ENCODE measurements around the gene TPSAB1.
"Not testable (repeated sequence)": the region's sequence is repeated elsewhere in the genome, so short reads cannot be mapped to it uniquely, and the experiment has no call there.

TPSAB1 gene

DNA sequence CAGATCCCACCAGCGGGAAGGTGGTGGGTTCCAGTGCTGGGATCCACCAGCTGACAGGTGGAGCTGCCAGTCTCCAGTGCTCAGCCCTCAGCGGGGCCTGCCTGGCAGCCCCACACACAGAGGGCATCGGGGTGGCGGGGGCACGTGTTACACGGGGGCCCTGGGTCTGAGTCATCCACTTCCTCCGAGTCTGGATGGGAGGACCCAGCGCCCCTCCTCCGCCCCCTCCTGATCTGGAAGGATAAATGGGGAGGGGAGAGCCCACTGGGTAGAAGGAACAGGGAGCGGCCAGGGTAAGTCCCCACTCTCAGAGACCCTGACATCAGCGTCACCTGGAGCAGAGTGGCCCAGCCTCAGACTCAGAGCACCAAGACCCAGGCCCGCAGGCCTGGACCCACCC lies at the start of gene TPSAB1:
Gene TPSAB1 (plus strand): TSS at position 270 of the 400 bp plus-strand sequence. CDS start 234 bp downstream, outside the sequence.
- DNase-seq, result not testable (repeated sequence)

DNA sequence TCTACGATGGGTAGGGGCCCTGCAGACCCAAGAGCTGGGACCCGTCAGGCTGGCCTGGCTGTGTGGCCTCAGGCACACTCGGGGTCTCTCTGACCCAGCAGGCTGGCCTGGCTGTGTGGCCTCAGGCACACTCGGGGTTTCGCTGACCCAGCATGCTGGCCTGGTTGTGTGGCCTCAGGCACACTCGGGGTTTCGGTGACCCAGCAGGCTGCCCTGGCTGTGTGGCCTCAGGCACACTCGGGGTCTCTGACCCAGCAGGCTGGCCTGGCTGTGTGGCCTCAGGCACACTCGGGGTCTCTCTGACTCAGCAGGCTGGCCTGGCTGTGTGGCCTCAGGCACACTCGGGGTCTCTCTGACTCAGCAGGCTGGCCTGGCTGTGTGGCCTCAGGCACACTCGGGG lies 49.7 kb upstream of the TPSAB1 start:
- DNase-seq, result not testable (repeated sequence)

DNA sequence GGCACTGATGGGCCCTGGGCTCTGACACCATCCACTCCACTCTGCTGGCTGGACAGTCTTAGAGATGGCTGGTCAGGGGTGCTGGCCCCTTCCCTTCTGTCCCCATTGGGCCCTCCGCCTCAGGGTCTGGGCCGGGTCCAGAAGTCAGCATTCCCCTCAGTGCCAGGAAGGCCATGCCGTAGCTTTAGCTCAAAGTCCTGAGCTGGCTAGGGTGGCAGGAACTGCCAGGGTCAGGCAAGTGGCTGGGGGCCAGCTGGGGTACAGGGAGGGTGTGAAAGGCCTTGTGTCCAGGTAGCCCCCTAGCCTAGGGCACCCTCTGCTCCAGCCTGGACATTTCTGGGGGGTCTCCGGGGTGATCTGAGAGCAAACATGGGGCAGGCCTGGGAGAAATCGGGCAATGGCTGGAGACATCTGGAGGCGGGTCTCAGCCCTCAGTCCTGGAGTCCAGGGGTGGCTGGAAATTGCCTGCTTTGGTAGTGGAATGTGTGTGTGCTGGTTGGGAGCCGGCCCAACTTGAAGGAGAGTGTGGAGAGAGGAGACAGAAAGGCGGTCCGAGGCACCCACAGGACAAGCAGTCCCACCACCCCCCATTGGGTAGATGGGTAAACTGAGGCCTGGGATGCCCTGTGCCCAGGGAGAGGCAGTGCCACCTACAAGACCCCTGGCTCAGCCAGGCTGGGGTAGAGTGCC lies 48.0 kb upstream of the TPSAB1 start:
- no peak for DNase-seq

DNA sequence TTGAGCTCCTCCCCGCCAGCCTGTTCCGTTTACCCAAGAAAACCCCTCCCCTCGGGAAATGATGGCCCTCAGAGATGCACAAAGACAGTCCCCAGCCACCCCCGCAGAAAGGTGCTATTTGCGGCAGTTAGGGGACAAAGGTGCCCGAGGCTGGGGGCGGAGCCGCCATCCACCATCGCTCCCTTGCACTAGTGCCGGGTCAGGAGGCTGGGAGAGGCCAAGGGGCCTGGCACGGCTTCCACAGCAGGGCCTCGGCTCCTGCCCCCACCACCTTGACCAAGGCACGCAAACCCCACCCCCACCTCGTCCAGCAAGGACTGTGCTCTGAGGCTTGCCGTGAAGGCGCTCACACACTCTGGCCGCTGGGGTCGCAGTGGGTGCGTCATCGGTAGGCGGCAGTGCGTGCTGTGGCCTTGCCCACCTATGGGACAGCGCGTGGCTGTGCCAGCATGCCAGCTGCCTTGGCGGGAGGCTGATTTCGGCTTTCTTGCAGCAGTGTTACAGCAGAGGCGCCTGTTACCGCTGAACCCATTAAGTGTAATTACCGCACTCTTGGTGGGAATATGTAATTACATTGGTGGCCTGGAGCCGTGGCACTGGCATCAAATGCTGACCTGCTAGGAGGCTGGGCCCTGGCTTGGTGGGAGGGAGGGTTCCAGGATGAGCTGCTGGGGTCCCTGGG lies 47.2 kb upstream of the TPSAB1 start:
- no peak for DNase-seq

DNA sequence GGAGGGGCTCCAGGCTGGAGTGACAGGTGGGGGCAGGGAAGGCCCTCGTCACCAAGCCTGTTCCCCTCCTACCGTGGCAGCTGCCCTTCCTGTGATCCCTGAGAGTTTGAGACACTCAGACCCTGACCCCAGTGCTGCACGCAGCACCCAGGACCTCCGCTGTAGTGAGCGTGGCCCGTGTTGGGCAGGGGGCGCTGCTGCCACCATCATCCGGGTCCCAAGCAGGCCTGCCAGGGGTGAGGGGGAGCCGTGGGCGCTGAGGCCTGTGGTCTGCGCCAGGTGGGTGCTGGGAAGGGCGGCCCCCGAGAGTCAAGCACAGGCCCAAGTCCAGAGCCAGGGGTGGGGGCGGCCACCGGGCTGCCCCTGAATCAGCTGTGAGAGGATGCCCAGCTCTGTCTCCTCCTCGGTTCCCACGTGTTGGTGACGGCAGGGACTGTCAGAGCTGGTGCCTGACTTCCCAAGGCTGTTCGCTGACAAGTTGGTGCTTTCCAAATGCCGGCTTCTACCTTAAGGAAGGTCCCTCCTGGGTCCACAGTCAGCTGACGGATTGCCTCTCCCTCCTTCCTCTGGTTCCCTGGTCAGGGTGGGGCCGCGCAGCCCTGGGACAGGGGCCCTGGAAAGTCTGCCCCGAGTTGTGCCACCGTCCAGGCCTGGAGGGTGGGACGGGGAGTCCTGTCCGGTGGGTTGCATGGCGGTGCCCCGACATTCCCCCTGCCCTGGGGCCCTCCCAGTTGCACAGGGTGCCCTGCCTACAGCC lies 46.5 kb upstream of the TPSAB1 start:
- DNase-seq, result no peak

DNA sequence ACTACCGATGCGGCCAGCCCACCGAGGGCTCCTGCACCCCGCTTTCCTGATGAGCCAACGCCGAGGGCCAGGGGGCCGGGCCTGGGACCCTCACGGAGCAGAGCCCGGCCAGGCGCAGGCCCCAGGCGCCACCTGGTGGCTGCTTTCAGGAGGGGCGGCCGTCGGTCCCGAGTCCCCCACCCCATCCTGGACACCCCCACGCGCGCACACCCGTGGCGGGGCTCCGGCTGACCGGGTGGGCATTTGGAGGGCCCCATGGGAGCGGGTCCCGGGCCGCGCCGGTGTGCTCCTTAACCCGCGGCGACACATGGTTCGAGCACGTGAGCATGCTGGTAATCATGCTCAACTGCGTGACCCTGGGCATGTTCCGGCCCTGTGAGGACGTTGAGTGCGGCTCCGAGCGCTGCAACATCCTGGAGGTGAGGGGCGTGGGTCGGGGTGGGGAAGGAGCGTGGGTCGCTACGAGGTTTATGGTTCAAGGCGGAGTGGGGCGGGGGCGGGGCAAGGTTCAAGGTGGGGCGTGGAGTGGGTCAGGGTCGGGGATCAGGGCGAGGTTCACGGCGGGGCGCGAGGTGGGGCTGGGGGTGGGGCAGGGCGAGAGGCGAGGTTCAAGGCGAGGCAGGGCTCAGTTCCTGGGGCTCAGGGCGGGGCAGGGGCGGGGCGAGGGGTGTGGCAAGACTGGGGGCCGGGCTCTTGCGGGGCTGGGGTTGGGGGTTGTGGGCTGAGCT lies 45.7 kb upstream of the TPSAB1 start:
- peak; percentile 11 for DNase-seq

DNA sequence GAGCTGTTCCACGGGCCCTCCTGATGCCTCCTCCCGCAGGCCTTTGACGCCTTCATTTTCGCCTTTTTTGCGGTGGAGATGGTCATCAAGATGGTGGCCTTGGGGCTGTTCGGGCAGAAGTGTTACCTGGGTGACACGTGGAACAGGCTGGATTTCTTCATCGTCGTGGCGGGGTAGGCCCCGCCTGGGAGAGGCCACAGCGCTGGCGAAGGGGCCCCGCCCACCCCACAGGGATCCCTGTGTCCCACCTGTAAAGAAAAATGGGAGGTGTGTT lies 45.2 kb upstream of the TPSAB1 start:
- DNase-seq, result no peak

DNA sequence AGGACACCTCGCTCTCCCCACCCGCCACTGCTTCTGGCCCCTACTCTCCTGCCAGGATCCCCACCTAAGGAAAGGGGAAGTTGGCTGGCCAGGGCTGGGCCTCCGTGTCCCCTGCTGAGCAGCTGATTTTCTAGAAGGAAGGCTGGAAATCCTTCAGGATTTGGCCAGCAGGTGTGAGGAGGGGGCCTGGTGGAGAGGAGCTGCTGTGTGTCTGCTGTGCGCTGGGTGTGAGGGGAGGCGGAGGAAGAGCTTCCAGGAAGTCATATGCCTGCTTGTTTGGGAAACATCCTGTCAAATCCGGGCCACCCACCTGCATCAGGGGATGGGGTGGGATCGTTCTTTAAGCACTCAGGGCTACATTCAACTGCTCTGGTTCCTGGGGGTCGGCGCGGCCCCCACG lies 44.0 kb upstream of the TPSAB1 start:
- DNase-seq, result no peak

DNA sequence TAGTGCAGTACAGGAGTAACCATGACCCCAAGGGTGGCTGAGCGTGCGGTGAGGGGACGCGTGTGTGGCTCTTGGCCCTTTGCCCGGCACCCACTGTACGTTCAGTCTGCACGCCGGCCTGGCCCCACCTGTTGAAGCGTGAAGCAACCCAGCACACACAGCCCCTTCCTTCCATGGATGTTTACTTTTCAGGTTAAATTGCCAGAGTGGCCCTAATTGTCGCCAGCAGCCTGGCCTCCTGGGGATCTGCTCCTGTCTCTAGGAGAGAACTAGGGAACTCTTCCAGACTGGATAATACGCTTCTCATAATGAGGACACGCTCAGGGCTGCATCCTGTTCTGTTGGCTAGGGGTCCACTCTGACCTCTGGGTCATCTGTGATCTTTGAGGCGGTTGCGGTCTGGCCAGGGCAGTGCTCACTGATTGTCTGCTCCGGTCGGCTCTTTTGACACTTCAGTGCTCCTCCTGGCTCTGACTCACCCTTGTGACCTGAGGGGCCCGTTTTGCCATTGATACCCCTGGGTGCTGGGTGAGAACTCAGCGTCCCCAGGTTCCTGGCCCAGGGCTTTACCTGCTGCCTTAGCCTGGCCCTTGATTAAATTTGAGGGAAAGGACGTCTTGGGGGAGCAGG lies 43.2 kb upstream of the TPSAB1 start:
- no peak for DNase-seq

DNA sequence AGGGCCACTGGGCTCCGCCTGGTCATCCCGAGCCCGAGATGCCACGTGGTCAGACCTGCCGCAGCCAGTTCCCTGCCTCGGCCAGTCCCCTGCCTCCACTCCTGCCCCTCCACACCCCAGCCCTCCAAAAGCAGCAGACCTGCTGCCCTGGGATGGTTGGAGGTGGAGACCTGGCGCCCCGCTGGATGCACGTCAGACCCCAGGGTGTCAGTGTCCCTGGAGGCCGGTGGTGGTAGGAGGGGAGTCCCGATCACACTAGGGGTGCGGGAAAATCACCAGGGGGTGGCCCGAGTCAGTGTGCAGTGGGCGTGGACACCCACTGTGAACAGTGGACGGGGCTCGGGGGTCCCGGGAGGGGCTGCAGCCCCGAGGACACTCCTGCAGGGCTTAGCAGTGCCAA lies 42.3 kb upstream of the TPSAB1 start:
- no peak for DNase-seq

DNA sequence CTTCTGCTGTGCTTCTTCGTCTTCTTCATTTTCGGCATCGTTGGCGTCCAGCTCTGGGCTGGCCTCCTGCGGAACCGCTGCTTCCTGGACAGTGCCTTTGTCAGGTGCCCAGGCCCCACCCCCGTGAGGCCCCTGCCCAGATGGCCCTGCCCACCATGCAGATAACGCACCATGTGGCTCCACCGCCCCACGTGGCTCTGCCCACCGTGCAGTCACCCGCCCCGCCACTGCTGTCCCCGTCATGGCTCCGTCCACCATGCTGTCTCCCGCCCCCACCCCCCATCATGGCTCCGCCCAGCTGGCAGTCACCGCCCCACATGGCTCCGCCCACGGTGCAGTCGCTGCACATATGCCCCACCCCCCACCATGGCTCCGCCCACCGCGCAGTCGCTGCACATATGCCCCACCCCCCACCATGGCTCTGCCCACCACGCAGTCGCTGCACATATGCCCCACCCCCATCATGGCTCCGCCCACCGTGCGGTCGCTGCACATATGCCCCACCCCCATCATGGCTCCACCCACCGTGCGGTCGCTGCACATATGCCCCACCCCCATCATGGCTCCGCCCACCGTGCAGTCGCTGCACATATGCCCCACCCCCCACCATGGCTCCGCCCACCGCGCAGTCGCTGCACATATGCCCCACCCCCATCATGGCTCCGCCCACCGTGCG lies 41.7 kb upstream of the TPSAB1 start:
- DNase-seq, result not testable (repeated sequence)

DNA sequence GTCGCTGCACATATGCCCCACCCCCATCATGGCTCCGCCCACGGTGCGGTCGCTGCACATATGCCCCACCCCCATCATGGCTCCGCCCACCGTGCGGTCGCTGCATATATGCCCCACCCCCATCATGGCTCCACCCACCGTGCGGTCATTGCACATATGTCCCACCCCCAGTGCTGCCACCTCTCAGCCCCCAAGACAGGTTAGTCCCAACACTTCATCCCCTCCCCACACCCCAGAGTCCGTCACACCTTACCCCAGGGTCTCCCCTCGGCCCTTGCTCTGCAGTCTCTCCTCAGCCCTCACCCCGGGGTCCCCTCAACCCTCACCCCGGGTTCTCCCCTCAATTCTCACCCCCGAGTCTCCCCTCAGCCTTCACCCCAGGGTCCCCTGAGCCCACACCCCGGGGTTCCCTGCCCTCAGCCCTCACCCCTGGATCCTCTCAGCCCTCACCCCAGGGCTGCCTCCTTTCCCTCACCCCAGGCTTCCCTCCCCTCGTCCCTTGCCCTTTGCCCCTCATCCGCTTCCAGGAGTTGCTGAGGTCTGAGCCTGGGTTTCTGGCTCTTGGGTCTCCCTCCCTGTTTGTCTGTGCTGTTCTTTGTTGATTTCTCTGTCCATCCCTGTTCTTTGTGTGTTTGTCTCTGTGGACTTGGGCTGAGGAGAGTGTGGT lies 41.0 kb upstream of the TPSAB1 start:
- no peak for DNase-seq

DNA sequence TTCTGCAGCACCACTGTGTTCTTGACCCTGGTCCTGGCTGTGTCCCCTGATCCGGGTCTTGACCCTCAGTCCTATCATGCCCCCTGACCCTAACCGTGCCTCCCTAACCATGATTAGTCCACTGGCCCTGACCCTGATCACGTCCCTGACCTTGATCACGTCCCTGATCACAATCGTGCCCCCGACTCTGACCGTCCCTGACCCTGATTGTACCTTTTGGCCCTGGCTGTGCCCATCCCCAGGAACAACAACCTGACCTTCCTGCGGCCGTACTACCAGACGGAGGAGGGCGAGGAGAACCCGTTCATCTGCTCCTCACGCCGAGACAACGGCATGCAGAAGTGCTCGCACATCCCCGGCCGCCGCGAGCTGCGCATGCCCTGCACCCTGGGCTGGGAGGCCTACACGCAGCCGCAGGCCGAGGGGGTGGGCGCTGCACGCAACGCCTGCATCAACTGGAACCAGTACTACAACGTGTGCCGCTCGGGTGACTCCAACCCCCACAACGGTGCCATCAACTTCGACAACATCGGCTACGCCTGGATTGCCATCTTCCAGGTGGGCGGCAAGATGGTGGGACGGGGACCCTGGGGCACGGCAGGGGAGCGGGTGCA lies 40.4 kb upstream of the TPSAB1 start:
- DNase-seq, result no peak

DNA sequence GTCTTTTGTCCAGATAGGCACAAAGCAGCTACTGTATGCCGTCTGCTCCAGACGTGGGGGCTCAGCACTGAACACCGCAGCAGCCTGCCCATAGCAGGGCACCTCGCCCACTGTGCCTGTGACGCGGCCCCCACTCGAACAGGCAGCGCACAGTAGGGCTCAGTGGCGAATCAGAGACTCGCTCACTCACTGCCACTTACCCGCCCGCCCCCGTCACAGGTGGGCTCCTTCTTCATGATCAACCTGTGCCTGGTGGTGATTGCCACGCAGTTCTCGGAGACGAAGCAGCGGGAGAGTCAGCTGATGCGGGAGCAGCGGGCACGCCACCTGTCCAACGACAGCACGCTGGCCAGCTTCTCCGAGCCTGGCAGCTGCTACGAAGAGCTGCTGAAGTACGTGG lies 39.1 kb upstream of the TPSAB1 start:
- DNase-seq, result no peak

DNA sequence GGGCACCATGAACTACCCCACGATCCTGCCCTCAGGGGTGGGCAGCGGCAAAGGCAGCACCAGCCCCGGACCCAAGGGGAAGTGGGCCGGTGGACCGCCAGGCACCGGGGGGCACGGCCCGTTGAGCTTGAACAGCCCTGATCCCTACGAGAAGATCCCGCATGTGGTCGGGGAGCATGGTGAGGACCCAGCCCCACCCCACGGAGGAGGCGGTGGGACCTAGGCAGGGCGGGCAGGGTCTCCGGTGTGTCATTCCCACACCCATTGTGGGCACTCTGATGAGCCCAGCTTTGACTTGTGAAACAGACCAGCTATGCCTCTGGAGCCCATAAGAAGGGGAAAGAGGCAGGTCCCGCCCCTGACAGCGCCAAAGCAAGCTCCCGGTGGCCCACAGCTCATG lies 38.2 kb upstream of the TPSAB1 start:
- DNase-seq, result no peak

DNA sequence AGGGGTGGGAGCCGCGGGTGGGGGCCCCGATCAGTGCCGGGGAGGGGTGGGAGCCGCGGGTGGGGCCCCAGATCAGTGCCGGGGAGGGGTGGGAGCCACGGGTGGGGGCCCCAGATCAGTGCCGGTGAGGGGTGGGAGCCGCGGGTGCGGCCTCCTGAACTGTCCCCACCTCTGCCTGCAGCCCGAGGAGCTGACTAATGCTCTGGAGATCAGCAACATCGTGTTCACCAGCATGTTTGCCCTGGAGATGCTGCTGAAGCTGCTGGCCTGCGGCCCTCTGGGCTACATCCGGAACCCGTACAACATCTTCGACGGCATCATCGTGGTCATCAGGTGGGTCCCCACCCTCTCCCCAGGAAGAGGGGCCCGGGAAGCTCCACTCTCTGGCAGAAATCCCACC lies 35.6 kb upstream of the TPSAB1 start:
- no peak for DNase-seq

DNA sequence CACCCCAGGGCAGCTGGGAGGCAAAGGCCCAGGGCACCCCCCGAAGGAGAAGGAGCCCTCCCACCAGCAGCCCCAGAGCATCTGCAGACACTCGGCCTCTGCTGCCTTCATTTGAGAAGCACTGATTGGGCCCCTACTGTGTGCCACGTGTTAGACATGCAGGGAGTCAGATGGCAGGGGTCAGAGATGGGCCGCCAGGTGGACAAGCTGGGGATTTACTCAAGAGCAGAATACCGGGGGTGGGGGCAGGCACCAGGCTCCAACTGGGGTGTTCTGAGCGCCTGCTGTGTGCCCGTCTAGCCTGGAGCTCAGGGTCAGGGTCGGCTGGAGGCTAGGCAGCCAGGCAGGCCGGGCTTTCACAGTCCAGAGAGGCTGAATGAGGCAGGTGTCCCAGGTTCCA lies 34.2 kb upstream of the TPSAB1 start:
- no peak for DNase-seq

DNA sequence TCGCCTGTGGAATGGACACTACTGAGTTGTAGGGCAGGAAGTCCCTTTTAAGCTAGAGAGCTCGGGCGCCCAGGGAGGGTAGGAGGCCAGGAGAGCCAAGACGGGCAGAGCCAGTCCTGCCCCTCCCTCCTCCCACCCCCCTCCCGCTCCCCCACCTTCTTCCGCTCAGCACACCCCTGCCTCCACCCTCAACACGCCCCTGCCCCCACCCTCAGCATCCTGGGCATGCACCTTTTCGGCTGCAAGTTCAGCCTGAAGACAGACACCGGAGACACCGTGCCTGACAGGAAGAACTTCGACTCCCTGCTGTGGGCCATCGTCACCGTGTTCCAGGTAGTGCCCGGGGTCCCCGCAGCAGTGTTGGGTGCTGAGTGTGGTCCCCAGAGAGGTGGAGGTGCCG lies 33.7 kb upstream of the TPSAB1 start:
- no peak for DNase-seq

DNA sequence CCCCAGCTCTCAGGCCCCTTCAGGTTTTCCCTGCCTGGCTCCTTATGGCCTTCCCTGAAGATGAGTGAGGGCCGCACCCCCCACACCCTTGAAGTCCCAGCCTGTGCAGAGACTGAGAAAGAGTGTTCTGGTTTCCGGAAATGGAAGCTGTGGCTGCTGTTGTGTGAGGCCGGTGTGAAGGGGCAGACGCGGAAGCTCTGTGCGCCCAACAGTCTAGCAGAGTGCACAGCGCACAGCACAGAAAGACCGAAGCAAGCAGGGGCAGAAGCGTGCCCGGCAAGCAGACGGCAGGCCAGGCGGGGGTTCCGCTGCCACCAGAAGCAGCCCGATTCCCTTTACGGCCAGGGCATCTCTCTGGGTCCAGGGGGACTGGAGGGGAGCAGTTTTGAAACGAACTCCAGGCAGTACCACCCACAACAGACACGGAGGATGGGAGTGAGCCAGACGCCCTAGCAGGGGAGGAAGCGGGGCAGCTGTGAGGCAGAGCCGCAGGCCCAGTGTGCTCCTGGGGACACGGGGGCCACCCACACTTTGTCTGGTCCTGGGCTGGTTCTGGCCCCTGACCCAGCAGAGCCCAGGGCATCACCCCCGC lies 32.2 kb upstream of the TPSAB1 start:
- DNase-seq, result no peak

DNA sequence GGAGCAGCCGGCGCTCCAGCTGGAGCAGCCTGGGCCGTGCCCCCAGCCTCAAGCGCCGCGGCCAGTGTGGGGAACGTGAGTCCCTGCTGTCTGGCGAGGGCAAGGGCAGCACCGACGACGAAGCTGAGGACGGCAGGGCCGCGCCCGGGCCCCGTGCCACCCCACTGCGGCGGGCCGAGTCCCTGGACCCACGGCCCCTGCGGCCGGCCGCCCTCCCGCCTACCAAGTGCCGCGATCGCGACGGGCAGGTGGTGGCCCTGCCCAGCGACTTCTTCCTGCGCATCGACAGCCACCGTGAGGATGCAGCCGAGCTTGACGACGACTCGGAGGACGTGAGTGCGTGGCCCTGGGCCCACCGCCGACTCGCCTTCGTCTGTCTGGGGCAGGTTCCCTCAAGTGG lies 31.4 kb upstream of the TPSAB1 start:
- DNase-seq, result no peak

DNA sequence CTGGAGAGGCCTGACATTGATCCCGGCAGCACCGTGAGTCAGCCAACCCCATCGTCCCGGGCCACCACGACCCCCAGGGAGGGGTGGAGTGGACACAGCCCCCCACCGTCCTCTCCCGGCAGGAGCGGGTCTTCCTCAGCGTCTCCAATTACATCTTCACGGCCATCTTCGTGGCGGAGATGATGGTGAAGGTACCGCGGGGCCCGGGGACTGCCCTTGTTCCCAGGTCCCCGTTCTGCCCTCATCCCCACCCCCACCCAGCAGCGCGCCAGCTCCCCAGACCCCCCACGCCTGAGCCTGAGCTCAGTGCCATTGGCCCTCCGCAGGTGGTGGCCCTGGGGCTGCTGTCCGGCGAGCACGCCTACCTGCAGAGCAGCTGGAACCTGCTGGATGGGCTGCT lies 30.0 kb upstream of the TPSAB1 start:
- DNase-seq, result no peak
